ENCODE measurements around the gene NDUFA7.
"Not testable (repeated sequence)": the region's sequence is repeated elsewhere in the genome, so short reads cannot be mapped to it uniquely, and the experiment has no call there.

NDUFA7 gene

GRCh38 chr19:8342684-8343482 lies 21.7 kb upstream of the NDUFA7 start, which contains the start of gene KANK3:
KANK3 (minus strand) TSS chr19:8343262; CDS start chr19:8337828, 5,434 bp downstream.
- Histone ChIP-seq H3K27ac (peak within 1 kb of the TSS in 18 of 21 experiments; percentile 37 to 90 (median 73)), H3K4me3 (peak within 1 kb of the TSS; percentile 31 to 44 (median 35))

DNA sequence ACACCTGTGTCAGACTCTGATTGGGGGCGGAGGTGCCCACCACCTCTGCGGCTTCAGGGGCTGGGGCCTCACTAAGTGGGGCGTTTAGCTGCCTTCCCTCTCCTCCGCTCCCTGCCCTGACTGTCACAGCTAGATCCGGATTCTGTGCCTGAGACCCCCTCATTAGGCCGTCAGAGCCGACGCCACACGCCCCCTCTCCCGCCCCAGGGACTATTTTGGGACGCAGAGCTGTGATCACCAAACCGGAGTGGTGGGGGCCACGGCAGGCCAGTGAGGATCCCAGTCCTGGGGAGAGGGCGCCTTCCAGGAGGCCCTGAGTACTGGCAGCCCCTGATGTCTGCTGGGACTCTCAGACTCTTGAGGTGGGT lies 21.1 kb upstream of the NDUFA7 start:
- peak overlapping the region in 15 of 21 experiments; percentile 28 to 90 (median 72) for H3K27ac ChIP-seq
- H3K4me3 ChIP-seq = peak overlapping the region in 6 of 7 experiments; percentile 5 to 42 (median 34)

DNA sequence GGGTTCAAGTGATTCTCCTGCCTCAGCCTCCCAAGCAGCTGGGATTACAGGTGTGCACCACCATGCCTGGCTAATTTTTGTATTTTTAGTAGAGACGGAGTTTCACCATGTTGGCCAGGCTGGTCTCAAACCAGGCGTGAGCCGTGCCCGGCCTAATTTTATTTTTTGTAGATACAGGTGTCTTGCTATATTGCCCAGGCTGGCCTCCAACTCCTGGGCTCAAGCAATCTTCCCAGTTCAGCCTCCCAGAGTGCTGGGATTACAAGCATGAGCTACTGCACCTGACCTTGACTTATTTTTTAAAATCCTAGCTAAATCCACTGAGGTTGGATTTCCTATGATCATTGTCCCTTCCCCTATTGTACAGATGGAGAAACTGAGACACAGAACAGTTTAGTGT lies 20.3 kb upstream of the NDUFA7 start:
- H3K27ac ChIP-seq = peak overlapping the region in 6 of 21 experiments; percentile 28 to 90 (median 77)
- H3K4me3 ChIP-seq = not testable (repeated sequence)

- Histone ChIP-seq H3K27ac (peak overlapping the region in 1 of 21 experiments; percentile 90), H3K4me3 (no peak overlapping the region)
Observed at GRCh38 chr19:8340341-8341096, 19.3 kb upstream of the NDUFA7 start.

- H3K27ac ChIP-seq = no peak overlapping the region
- no peak overlapping the region for H3K4me3 ChIP-seq
Observed at GRCh38 chr19:8338835-8339234, 17.7 kb upstream of the NDUFA7 start.

- no peak overlapping the region for H3K27ac ChIP-seq
- no peak overlapping the region for H3K4me3 ChIP-seq
Observed at GRCh38 chr19:8337728-8338127, 16.6 kb upstream of the NDUFA7 start.

GRCh38 chr19:8336660-8337059 lies 15.5 kb upstream of the NDUFA7 start:
- no peak overlapping the region for H3K27ac ChIP-seq
- H3K4me3 ChIP-seq = no peak overlapping the region

DNA sequence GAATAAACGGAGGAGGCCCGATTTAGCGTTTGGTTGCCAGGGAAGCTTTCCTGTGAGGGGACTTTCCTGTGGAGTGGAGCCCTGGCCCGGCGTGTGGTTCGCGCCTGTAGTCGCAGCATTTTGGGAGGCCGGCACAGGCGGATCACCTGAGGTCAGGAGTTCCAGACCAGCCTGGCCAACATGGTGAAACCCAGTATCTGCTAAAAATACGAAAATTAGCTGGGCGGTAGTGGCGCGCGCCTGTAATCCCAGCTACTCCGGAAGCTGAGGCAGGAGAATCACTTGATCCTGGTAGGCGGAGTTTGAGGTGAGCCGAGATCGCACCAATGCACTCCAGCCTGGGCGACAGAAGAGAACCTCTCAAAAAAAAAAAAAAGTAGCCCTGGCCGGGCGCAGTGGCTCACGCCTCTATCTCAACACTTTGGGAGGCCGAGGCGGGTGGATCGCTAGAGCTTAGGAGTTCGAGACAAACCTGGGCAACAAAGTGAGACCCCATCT lies 14.9 kb upstream of the NDUFA7 start:
- H3K4me3 ChIP-seq = peak overlapping the region in 1 of 7 experiments; percentile 48
- H3K27ac ChIP-seq = no peak overlapping the region

GRCh38 chr19:8335343-8336071 lies 14.3 kb upstream of the NDUFA7 start:
- no peak overlapping the region for H3K27ac ChIP-seq

GRCh38 chr19:8334458-8335342 lies 13.5 kb upstream of the NDUFA7 start:
- H3K4me3 ChIP-seq = peak overlapping the region in 6 of 7 experiments; percentile 0 to 48 (median 26)

More at GRCh38 chr19:8335343-8336071, 14.3 kb upstream of the NDUFA7 start:
- H3K4me3 ChIP-seq = peak overlapping the region in 5 of 7 experiments; percentile 21 to 48 (median 29)

GRCh38 chr19:8333767-8334457 lies 12.7 kb upstream of the NDUFA7 start:
- Histone ChIP-seq H3K27ac (no peak overlapping the region), H3K4me3 (peak overlapping the region in 1 of 7 experiments; percentile 23)

More at GRCh38 chr19:8334458-8335342, 13.5 kb upstream of the NDUFA7 start:
- no peak overlapping the region for H3K27ac ChIP-seq

DNA sequence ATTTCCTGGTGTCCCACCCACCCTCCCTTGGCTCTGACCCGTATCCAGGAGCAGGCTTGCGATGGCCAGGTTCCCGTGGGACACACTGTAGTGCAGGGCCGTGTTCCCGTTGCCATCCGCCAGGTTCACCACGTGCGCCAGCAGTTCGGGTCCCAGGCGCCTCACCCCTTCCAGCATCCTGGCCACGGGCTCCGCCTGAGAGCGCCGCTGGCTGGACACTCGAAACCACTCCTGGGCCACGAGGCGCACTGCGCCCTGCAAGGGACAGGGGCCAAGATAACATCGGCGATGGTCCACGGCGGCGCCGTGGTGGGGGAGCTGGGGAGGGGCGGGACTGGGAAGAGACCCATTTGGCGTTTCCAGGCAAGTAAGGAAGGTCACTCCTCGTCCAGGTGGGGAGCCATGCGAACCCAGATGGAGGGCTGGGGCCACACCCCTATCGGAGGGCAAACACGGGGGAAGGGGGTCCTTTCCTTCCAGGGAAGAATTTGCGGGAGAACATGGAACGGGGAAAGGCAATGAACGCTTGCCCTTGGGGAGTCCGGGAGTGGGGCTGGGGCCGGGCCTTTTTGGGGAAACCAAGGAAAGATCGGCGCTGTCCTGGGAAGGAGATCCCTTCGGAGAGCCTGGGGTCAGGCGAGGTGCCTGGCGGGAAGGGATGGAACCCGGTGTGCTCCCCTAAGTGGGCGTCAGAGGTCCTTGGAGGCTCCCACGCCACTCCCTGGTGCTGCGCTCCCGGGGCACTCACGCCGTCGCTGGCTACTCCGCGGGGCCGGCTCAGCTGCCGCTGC lies 12.0 kb upstream of the NDUFA7 start:
- Histone ChIP-seq H3K4me3 (no peak overlapping the region), H3K27ac (no peak overlapping the region)

DNA sequence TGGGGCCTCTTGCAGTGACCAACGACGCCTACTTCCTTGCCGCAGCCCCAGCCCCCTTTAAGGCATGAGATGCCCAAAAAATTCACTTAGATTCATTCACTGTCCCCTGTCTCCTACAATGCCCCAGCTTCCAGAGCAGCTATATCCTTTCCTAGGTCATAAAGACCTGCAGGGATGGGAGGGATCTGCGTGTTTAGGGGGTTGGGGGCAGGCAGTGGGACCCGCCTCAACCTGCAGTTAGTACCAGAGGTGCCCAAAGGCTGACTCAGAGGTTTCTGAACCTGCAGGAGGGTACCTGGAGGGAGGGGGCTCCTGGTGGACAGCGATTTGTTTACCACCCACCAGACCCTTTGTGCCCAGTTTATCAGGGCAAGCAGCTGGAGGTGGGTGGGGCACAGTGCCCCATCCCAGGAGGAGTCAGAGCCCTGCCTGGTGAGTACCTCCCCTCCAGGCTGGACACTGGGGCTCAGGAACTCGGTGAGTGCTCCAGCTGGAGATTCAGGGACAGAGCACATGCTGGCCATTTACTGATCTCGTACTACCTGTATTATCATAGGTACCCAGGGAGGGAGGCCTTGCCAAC lies 10.2 kb upstream of the NDUFA7 start:
- H3K27ac ChIP-seq = no peak overlapping the region

GRCh38 chr19:8329996-8330395 lies 8.8 kb upstream of the NDUFA7 start:
- no peak overlapping the region for H3K4me3 ChIP-seq
- H3K27ac ChIP-seq = no peak overlapping the region

More for the DNA sequence above, 10.2 kb upstream of the NDUFA7 start:
- H3K4me3 ChIP-seq = no peak overlapping the region

DNA sequence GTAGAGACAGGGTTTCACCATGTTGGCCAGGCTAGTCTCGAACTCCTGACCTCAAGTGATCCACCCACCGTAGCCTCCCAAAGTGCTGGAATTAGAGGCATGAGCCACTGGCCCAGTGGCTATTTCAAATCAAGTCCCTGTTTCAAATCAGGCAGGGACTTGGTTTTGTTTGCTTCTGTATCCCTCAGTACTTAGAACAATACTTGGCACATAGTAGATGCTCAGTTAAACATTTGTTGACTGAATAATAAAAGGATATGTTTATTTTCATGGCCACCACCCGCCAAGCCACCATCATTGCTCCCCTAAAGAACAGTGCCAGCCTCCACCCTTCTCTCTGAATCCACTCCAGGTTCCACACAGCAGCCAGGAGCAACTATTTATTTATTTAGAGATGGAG lies 4.3 kb upstream of the NDUFA7 start:
- Histone ChIP-seq H3K27ac (no peak overlapping the region), H3K4me3 (no peak overlapping the region)

DNA sequence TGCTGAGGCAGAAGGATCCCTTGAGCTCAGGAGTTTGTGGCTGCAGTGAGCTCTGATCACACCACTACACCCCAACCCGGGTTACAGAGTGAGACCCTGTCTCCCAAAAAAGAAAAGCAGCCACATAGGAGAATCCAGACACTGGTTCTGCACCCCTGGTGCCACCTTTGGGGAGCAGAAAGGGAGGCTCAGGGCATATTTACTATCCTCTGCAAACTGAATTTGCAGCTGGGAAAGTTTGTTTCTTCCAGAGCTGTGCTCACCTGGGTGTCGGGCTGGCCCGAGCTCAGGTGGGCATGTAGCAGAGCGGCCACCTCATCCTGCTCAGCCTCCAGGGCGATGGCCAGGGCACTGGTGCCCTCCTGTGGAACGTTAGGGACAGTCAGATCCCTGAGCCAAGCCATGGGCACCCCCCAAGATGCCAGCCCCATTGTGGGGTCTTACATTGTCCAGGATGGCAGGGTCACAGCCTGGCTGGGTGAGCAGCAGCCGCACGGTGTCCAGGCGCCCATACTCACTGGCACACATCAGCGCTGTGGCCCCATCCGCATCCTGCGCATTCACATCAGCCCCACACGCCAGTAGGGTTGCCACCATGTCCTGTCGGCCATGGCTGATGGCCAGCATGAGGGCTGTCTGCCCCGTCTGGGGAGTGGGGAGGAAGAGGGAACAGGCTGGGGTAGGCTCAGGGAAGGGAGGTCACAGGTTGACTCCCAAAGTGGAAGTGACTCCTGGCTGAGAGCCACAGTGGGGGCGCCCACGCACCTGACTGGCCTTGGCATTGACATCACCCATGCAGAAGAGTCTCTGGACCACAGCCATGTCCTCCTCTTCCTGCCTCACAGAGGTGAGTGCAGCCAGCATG lies 3.2 kb upstream of the NDUFA7 start:
- Histone ChIP-seq H3K27ac (no peak overlapping the region), H3K4me3 (no peak overlapping the region)

All from skin epidermis (tissue), 12 donors.